K562 (cell line): ENCODE results near the gene CUL9. TPM values are rescaled to one million over a fixed set of nuclear protein-coding genes. Genes with fewer than 3 reads are reported as not detected.
A peak's percentile ranks its signal among the peaks of the same experiment; 100 is the strongest.

Source experiments
- COPS2 ChIP-seq: fragments of 450-650 bp; conservative IDR thresholded peaks from 2 replicates; pipeline ENCODE4 v1.6.1; 2016; ENCODE audit warnings: mild to moderate bottlenecking, moderate library complexity
- CXXC5 ChIP-seq: fragments of 250-450 bp; sonication (Bioruptor Pico); IDR thresholded peaks from 2 replicates; pipeline ENCODE4 v1.8.0; 2022; ENCODE audit warnings: inconsistent platforms, mild to moderate bottlenecking, moderate library complexity
- GTF2A2 ChIP-seq: IDR thresholded peaks from 2 replicates; pipeline ENCODE4 v1.6.1; 2016; ENCODE audit warnings: mild to moderate bottlenecking, missing genetic modification characterization, missing compliant biosample characterization
- KLF13 ChIP-seq: fragments of 450-650 bp; IDR thresholded peaks from 2 replicates; pipeline ENCODE4 v1.6.1; 2016; ENCODE audit warnings: missing genetic modification characterization, low read depth, mild to moderate bottlenecking, missing compliant biosample characterization, moderate library complexity, borderline replicate concordance
- MED1 ChIP-seq: sonication (generic); formaldehyde crosslinking; IDR thresholded peaks from 2 replicates; pipeline ENCODE4 v1.8.1; 2023; ENCODE audit warnings: missing genetic modification reagents, borderline replicate concordance
- MTA2 ChIP-seq: fragments of 450-650 bp; IDR thresholded peaks from 2 replicates; pipeline ENCODE4 v1.6.1; 2016; ENCODE audit warnings: low read depth
- NR2C1 ChIP-seq, 2 experiments: fragments of 450-650 bp; IDR thresholded peaks; 2 replicates each; pipeline ENCODE4 v1.6.1; 2017; ENCODE audit warnings: mild to moderate bottlenecking in 2 of 2, antibody characterized with exemption in 1 of 2, inconsistent platforms in 1 of 2, missing compliant biosample characterization in 1 of 2, missing genetic modification characterization in 1 of 2
- SMAD1 ChIP-seq: fragments of 150-350 bp; IDR thresholded peaks from 2 replicates; pipeline ENCODE4 v1.6.1; 2014; ENCODE audit warnings: low read length, low read depth; ENCODE audit not compliant: partially characterized antibody
- U2AF2 ChIP-seq: fragments of 200-400 bp; formaldehyde crosslinking; optimal IDR thresholded peaks from 2 replicates; pipeline ENCODE3; 2017; ENCODE audit warnings: low read depth, mild to moderate bottlenecking, low read length
- ZFX ChIP-seq: sonication (generic); formaldehyde crosslinking; IDR thresholded peaks from 2 replicates; pipeline ENCODE4 v1.8.0; 2022; ENCODE audit warnings: mild to moderate bottlenecking, missing genetic modification reagents, moderate library complexity
- ZNF764 ChIP-seq: fragments of 250-450 bp; sonication (Bioruptor Pico); IDR thresholded peaks from 2 replicates; pipeline ENCODE4 v1.4.0; 2020; ENCODE audit warnings: low read depth, mild to moderate bottlenecking, moderate library complexity
- ZNF778 ChIP-seq: fragments of 450-650 bp; formaldehyde crosslinking; IDR thresholded peaks from 2 replicates; pipeline ENCODE4 v1.4.0; 2020; ENCODE audit warnings: mild to moderate bottlenecking, moderate library complexity
- ZNF830 ChIP-seq: fragments of 250-450 bp; sonication (Bioruptor Pico); IDR thresholded peaks from 2 replicates; pipeline ENCODE4 v1.5.0; 2021; ENCODE audit warnings: mild to moderate bottlenecking
- polyA plus RNA-seq, 8 experiments: library from polyadenylated mRNA; depleted of rRNA in 4 of 8; stranded (reverse) in 5 of 8; unstranded in 3 of 8; fragments of >200 nt; fragmentation: Nextera tagmentation in 2 of 8; fragmentation: Illumina TruSeq in 1 of 8; extraction: Ambion mirVana in 2 of 8; extraction: Trizol in 1 of 8; gene quantifications; 2 replicates each; pipeline versions ENCODE4 v1.2.1 to v1.2.3, GENCODE V29; 2011 to 2014; ENCODE audit warnings: inconsistent platforms in 1 of 8, missing spikeins in 1 of 8
- total RNA-seq, 7 experiments: library from RNA; depleted of rRNA in 6 of 7; stranded (reverse); fragments of >200 nt in 6 of 7; fragmentation: Illumina TruSeq in 2 of 7; extraction: Trizol in 2 of 7; gene quantifications; 2 replicates each; pipeline versions ENCODE4 v1.2.1 to v1.2.3, GENCODE V29; 2011 to 2021; ENCODE audit warnings: low replicate concordance in 1 of 7
- TF ChIP-seq, protein P1 (sequence below): fragments of 450-650 bp; IDR thresholded peaks from 2 replicates; pipeline ENCODE4 v1.6.1; 2016; ENCODE audit warnings: antibody characterized with exemption
- TF ChIP-seq, protein P2 (sequence below): sonication (generic); formaldehyde crosslinking; IDR thresholded peaks from 2 replicates; pipeline ENCODE4 v1.8.1; 2023; ENCODE audit warnings: mild to moderate bottlenecking, missing genetic modification reagents
- TF ChIP-seq, protein P3 (sequence below), 2 experiments: IDR thresholded peaks in 1 of 2; conservative IDR thresholded peaks in 1 of 2; 2 replicates each; pipeline ENCODE4 v1.6.1; 2016; ENCODE audit warnings: low read depth in 2 of 2, mild to moderate bottlenecking in 1 of 2, missing compliant biosample characterization in 1 of 2, missing genetic modification characterization in 1 of 2, moderate library complexity in 1 of 2
- TF ChIP-seq, protein P4 (sequence below): fragments of 450-650 bp; IDR thresholded peaks from 2 replicates; pipeline ENCODE4 v1.6.1; 2017; ENCODE audit warnings: antibody characterized with exemption, mild to moderate bottlenecking

Gene CUL9
- total and polyA plus RNA-seq, 9 of the 15 experiments (the other 6 are each of a cell fraction or from before 2014, with no cell fraction given): 0.50 to 20.7 (median 6.6) TPM

DNA sequence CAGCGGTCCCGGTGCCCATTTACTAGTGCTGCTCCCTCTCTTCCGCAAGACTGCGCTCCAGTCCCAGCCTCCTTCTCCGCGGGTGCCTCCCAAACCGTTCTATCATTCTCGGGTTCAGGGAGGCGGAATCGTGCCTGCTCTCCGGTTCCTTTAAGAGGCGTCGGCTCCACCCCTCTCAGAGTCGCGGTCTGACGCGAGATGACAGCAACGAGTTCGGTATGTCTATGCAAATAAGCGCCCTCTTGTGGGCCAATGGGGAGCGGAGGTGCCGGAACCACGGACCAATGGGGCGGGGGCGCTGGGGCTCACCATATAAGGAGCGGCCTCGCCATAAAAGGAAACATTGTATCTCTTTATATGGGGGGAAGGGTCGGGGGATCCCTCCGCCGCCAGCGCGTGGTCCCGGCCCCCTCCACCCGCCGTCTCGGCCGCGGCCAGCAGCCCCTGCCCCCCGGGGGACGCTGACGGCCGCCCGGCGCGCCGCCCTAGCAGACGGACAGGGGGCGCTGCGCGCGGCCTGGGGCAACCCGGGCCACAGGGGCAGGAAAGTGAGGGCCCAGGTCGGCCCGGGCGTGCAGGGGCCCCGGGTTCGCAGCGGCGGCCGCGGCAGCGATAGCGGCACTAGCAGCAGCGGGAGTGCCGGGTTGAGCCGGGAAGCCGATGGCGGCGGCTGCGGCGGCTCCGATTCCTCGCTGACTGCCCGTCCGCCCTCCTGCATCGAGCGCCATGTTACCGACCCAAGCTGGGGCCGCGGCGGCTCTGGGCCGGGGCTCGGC is 10.9 kb upstream of the CUL9 start, which contains the start of gene SRF (continued):
- TF ChIP-seq, protein P1, sequence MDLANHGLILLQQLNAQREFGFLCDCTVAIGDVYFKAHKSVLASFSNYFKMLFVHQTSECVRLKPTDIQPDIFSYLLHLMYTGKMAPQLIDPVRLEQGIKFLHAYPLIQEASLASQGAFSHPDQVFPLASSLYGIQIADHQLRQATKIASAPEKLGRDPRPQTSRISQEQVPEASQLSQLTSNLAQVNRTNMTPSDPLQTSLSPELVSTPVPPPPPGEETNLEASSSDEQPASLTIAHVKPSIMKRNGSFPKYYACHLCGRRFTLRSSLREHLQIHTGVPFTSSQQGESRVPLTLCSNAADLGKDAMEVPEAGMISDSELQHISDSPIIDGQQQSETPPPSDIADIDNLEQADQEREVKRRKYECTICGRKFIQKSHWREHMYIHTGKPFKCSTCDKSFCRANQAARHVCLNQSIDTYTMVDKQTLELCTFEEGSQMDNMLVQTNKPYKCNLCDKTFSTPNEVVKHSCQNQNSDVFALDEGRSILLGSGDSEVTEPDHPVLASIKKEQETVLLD: 0 out of 2 replicates have a peak, but pooled peaks have one; percentile 13
- TF ChIP-seq ZFX (CRISPR knock-in tag): peak; percentile 96
- TF ChIP-seq, protein P2, sequence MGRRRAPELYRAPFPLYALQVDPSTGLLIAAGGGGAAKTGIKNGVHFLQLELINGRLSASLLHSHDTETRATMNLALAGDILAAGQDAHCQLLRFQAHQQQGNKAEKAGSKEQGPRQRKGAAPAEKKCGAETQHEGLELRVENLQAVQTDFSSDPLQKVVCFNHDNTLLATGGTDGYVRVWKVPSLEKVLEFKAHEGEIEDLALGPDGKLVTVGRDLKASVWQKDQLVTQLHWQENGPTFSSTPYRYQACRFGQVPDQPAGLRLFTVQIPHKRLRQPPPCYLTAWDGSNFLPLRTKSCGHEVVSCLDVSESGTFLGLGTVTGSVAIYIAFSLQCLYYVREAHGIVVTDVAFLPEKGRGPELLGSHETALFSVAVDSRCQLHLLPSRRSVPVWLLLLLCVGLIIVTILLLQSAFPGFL (CRISPR knock-in tag): peak; percentile 87; the same call in 1 of the 2 replicates
- peak; percentile 50 for TF ChIP-seq SMAD1
- TF ChIP-seq COPS2: no peak
- TF ChIP-seq GTF2A2 (tag): peak; percentile 67; the same call in 1 of the 2 replicates
- no peak for TF ChIP-seq U2AF2
- no peak for TF ChIP-seq MED1 (CRISPR knock-in tag)
- no peak for TF ChIP-seq ZNF778 (CRISPR knock-in tag)
- no peak for TF ChIP-seq ZNF830 (CRISPR knock-in tag)
- TF ChIP-seq MTA2: no peak
- peak; percentile 95 for TF ChIP-seq CXXC5 (CRISPR knock-in tag)
- TF ChIP-seq, protein P3, sequence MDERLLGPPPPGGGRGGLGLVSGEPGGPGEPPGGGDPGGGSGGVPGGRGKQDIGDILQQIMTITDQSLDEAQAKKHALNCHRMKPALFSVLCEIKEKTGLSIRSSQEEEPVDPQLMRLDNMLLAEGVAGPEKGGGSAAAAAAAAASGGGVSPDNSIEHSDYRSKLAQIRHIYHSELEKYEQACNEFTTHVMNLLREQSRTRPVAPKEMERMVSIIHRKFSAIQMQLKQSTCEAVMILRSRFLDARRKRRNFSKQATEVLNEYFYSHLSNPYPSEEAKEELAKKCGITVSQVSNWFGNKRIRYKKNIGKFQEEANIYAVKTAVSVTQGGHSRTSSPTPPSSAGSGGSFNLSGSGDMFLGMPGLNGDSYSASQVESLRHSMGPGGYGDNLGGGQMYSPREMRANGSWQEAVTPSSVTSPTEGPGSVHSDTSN (CRISPR knock-in tag; IDR thresholded peaks at IDR 0.05; ENCODE audit: low read depth): no peak
- TF ChIP-seq, protein P3 (tag; conservative IDR thresholded peaks at IDR 0.05; ENCODE audit: low read depth): peak; percentile 35; the same call in 1 of the 2 replicates
- TF ChIP-seq ZNF764 (CRISPR knock-in tag): no peak
- TF ChIP-seq, protein P4, sequence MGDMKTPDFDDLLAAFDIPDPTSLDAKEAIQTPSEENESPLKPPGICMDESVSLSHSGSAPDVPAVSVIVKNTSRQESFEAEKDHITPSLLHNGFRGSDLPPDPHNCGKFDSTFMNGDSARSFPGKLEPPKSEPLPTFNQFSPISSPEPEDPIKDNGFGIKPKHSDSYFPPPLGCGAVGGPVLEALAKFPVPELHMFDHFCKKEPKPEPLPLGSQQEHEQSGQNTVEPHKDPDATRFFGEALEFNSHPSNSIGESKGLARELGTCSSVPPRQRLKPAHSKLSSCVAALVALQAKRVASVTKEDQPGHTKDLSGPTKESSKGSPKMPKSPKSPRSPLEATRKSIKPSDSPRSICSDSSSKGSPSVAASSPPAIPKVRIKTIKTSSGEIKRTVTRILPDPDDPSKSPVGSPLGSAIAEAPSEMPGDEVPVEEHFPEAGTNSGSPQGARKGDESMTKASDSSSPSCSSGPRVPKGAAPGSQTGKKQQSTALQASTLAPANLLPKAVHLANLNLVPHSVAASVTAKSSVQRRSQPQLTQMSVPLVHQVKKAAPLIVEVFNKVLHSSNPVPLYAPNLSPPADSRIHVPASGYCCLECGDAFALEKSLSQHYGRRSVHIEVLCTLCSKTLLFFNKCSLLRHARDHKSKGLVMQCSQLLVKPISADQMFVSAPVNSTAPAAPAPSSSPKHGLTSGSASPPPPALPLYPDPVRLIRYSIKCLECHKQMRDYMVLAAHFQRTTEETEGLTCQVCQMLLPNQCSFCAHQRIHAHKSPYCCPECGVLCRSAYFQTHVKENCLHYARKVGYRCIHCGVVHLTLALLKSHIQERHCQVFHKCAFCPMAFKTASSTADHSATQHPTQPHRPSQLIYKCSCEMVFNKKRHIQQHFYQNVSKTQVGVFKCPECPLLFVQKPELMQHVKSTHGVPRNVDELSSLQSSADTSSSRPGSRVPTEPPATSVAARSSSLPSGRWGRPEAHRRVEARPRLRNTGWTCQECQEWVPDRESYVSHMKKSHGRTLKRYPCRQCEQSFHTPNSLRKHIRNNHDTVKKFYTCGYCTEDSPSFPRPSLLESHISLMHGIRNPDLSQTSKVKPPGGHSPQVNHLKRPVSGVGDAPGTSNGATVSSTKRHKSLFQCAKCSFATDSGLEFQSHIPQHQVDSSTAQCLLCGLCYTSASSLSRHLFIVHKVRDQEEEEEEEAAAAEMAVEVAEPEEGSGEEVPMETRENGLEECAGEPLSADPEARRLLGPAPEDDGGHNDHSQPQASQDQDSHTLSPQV: peak; percentile 74; the same call in 1 of the 2 replicates
- TF ChIP-seq KLF13: no peak
- no peak for TF ChIP-seq NR2C1 (IDR thresholded peaks at IDR 0.05)
- TF ChIP-seq NR2C1 (tag; IDR thresholded peaks at IDR 0.05): no peak
